Breast epithelium (tissue), 3 donors: ENCODE data around the gene INTS1.

Experiments
- CTCF ChIP-seq, 3 donors: fragments of 450-650 bp; IDR thresholded peaks; one replicate each; pipeline ENCODE4 v1.5.1; 2016 to 2017; ENCODE audit warnings: antibody characterized with exemption in 3 of 3, mild to moderate bottlenecking in 3 of 3, moderate library complexity in 3 of 3
- POLR2A ChIP-seq: fragments of 450-650 bp; IDR thresholded peaks from one replicate; pipeline ENCODE4 v1.6.1; 2016; ENCODE audit warnings: antibody characterized with exemption, mild to moderate bottlenecking, moderate library complexity
- POLR2AphosphoS5 ChIP-seq, 3 donors: sonication (generic); formaldehyde crosslinking; IDR thresholded peaks; one replicate each; pipeline ENCODE4 v1.6.1; 2017; ENCODE audit warnings: antibody characterized with exemption in 3 of 3

DNA sequence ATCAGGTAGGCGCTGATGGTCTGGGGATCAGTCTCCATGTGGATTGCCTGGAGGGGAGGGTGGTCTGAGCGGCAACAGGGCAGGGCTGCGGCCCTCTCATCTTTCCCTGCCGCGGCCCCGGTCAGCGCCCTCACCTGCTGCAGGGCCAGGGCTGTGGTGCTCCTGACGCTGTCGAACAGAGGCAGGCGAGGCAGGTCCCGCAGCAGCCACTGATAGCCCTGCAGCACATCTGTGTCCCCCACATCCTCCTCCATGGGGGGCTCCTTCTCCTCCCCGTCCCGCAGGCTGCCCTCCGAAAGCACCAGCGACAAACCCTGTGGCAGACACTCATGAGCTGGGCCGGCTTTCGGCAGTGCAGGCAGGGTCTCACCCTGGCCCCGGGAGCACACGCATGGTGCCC lies 19.0 kb downstream of the INTS1 start:
- TF ChIP-seq POLR2AphosphoS5 (IDR thresholded peaks at IDR 0.05), result no peak
- no peak for TF ChIP-seq CTCF (IDR thresholded peaks at IDR 0.05)
- no peak for TF ChIP-seq POLR2A
